Endothelial cell of umbilical vein (primary cell): Measurements from ENCODE around the gene VEPH1. TPM values are rescaled to one million over a fixed set of nuclear protein-coding genes. Genes with fewer than 3 reads are reported as not detected.

Experiments used
- BruUV-seq: library from RNA; stranded (reverse); fragments of 400-500 nt; replicated peaks from 2 replicates; lab custom pipeline; 2021; lab: Mats Ljungman, UMichigan
- CTCF ChIA-PET: fragments of 300-600, 350-600 bp; sonication (Branson Sonifier 250); formaldehyde crosslinking; loops from one replicate; lab custom pipeline; 2021; ENCODE audit warnings: antibody characterized with exemption, inconsistent platforms; lab: Charles Lee
- POLR2A ChIA-PET: fragments of 300-600, 350-600 bp; sonication (Branson Sonifier 250); formaldehyde crosslinking; loops from one replicate; lab custom pipeline; 2021; ENCODE audit warnings: antibody characterized with exemption, inconsistent platforms; lab: Charles Lee
- DNase-seq: peaks from one replicate; pipeline ENCODE4 v3.0.0-alpha.2; 2011; ENCODE audit warnings: low read depth, low spot score
- FAIRE-seq: peaks from 2 replicates; lab custom pipeline; 2011; peaks lifted over from hg19 to GRCh38; lab: Jason Lieb, UNC
- H2AFZ ChIP-seq: 2 replicates; pipeline ENCODE4 v1.6.0; 2012; ENCODE audit warnings: low read depth, low read length, control low read depth, inconsistent platforms
- H3K27ac ChIP-seq: 2 replicates; pipeline ENCODE4 v1.5.1; 2011; ENCODE audit warnings: low read depth, mild to moderate bottlenecking, control low read depth, low read length, moderate library complexity; ENCODE audit not compliant: insufficient read depth
- H3K27me3 ChIP-seq, 2 experiments: 2 replicates each; pipeline versions ENCODE4 v1.6.0 to v1.6.1; 2011; ENCODE audit warnings: low read length in 2 of 2, mixed read lengths in 1 of 2; ENCODE audit not compliant: control insufficient read depth in 2 of 2, insufficient read depth in 2 of 2
- H3K36me3 ChIP-seq, 2 experiments: 2 replicates in 1 of 2; 3 replicates in 1 of 2; pipeline ENCODE4 v1.5.1; 2011; ENCODE audit warnings: low read length in 2 of 2, mild to moderate bottlenecking in 1 of 2, moderate library complexity in 1 of 2; ENCODE audit not compliant: control insufficient read depth in 2 of 2, insufficient read depth in 2 of 2; ENCODE audit errors: extremely low read depth in 1 of 2
- H3K4me1 ChIP-seq: 3 replicates; pipeline ENCODE4 v1.5.1; 2011; ENCODE audit warnings: mild to moderate bottlenecking, low read length; ENCODE audit not compliant: control insufficient read depth, insufficient read depth; ENCODE audit errors: extremely low read depth
- H3K4me2 ChIP-seq: 2 replicates; pipeline ENCODE4 v1.6.1; 2011; ENCODE audit warnings: low read length, control low read depth, mixed read lengths; ENCODE audit not compliant: insufficient read depth
- H3K4me3 ChIP-seq, 3 experiments: fragments of 200-600 bp in 1 of 3; sonication (generic), shearing (Covaris generic) in 1 of 3; replicated peaks in 1 of 3; 2 replicates each; pipeline ENCODE4 v1.5.1; 2011 to 2016; ENCODE audit warnings: control low read depth in 3 of 3, low read length in 3 of 3, mild to moderate bottlenecking in 2 of 3, inconsistent platforms in 1 of 3, low read depth in 1 of 3, moderate library complexity in 1 of 3; ENCODE audit not compliant: insufficient read depth in 1 of 3
- H3K79me2 ChIP-seq: 2 replicates; pipeline ENCODE4 v1.6.0; 2012; ENCODE audit warnings: low read length, inconsistent platforms; ENCODE audit not compliant: control insufficient read depth, insufficient read depth
- H3K9ac ChIP-seq: replicated peaks from 2 replicates; pipeline ENCODE3; 2011; ENCODE audit warnings: low read length, control low read depth; ENCODE audit not compliant: insufficient read depth; ENCODE audit errors: extremely low read depth
- H3K9me1 ChIP-seq: replicated peaks from 3 replicates; pipeline ENCODE4 v1.6.0; 2011; ENCODE audit warnings: mild to moderate bottlenecking, low read length; ENCODE audit not compliant: control insufficient read depth, insufficient read depth; ENCODE audit errors: extremely low read depth
- H3K9me3 ChIP-seq: replicated peaks from 2 replicates; pipeline ENCODE4 v1.5.1; 2012; ENCODE audit warnings: low read length, inconsistent platforms; ENCODE audit not compliant: control insufficient read depth, insufficient read depth
- H4K20me1 ChIP-seq: replicated peaks from 2 replicates; pipeline ENCODE3; 2011; ENCODE audit warnings: mild to moderate bottlenecking, low read length; ENCODE audit not compliant: control insufficient read depth, insufficient read depth; ENCODE audit errors: extremely low read depth
- CTCF ChIP-seq, 2 donors: IDR thresholded peaks; 1 replicate in 1 of 2; 2 replicates in 1 of 2; pipeline ENCODE4 v1.5.1; 2011; ENCODE audit warnings: low read length in 2 of 2, mild to moderate bottlenecking in 2 of 2, moderate library complexity in 2 of 2, control low read depth in 1 of 2, inconsistent platforms in 1 of 2, low read depth in 1 of 2; ENCODE audit not compliant: insufficient read depth in 1 of 2; ENCODE audit errors: extremely low read depth in 1 of 2
- POLR2A ChIP-seq: IDR thresholded peaks from 2 replicates; pipeline ENCODE4 v1.6.1; 2012; ENCODE audit warnings: low read depth, mild to moderate bottlenecking, control low read depth, low read length
- dilution Hi-C: fragments of 300-500 bp; cut with MboI; formaldehyde crosslinking; loops from one replicate; pipeline ENCODE4 v1.15.0; 2019; ENCODE audit warnings: low sequenced_read_pairs; ENCODE audit not compliant: extremely low pct_ligation_motif_present
- intact Hi-C: fragments of 100-400 bp; cut with micrococcal nuclease; formaldehyde crosslinking; loops from one replicate; pipeline ENCODE4 v1.10.0; 2022
- polyA plus RNA-seq, 4 experiments: library from polyadenylated mRNA; depleted of rRNA in 3 of 4; stranded (reverse) in 3 of 4; unstranded in 1 of 4; fragments of >200 nt; gene quantifications; 2 replicates each; pipeline versions ENCODE4 v1.2.1 to v1.2.3, GENCODE V29; 2011 to 2012; ENCODE audit warnings: missing spikeins in 1 of 4
- total RNA-seq: library from RNA; stranded (reverse); gene quantifications from 2 replicates; pipeline ENCODE4 v1.2.3, GENCODE V29; 2021

The VEPH1 gene
- total and polyA plus RNA-seq, 2 donors (not counting 3 experiments of a cell fraction or from before 2014, with no cell fraction given) = 42.9 to 136 TPM

GRCh38 chr3:157491136-157491535 lies 12.1 kb downstream of the VEPH1 start:
- Histone ChIP-seq H3K9me3 (no peaks in the 10 kb centered on the region), H3K4me2 (no peak overlapping the region), H4K20me1 (no peaks in the 10 kb centered on the region), H3K27me3 (no peaks in the 10 kb centered on the region), H2AFZ (no peak overlapping the region), H3K9me1 (no peaks in the 10 kb centered on the region), H3K4me1 (peaks cover 16% of the 10 kb centered on the region), H3K4me3 (no peak overlapping the region), H3K36me3 (peaks cover 2 to 18% of the 10 kb centered on the region in 2 experiments), H3K79me2 (peaks cover 91% of the 10 kb centered on the region), H3K27ac (no peak overlapping the region), H3K9ac (no peak overlapping the region)
- POLR2A ChIA-PET = no interaction called here
- CTCF ChIA-PET = interaction anchor here (1.0 to 10.1 kb wide), 3 partner anchors 41 to 290 kb away, joined by 3 to 97 read pairs (median 5); no protein-coding TSS in a partner anchor
- TF ChIP-seq CTCF (IDR thresholded peaks at IDR 0.05; ENCODE audit: extremely low read depth in 1 of 2, insufficient read depth in 1 of 2, low read depth in 1 of 2, low read length in 2 of 2) = no peak
- dilution Hi-C loops = no loop called here
- no TSS peak for BruUV-seq
- FAIRE-seq (no peak), DNase-seq (no peak)
- intact Hi-C loops = loop anchor here (5.0 kb wide), 1 partner anchor 139 kb away; no protein-coding TSS in a partner anchor

GRCh38 chr3:157488144-157488543 lies 15.1 kb downstream of the VEPH1 start:
- Histone ChIP-seq H3K9ac (no peak overlapping the region), H3K36me3 (peaks cover 0 to 10% of the 10 kb centered on the region in 2 experiments), H3K9me3 (no peaks in the 10 kb centered on the region), H4K20me1 (no peaks in the 10 kb centered on the region), H3K27me3 (no peaks in the 10 kb centered on the region), H2AFZ (no peak overlapping the region), H3K4me1 (peaks cover 16% of the 10 kb centered on the region), H3K4me2 (no peak overlapping the region), H3K27ac (no peak overlapping the region), H3K9me1 (no peaks in the 10 kb centered on the region), H3K4me3 (no peak overlapping the region), H3K79me2 (peaks cover 90% of the 10 kb centered on the region)
- dilution Hi-C loops = no loop called here
- peak; percentile 34 for DNase-seq
- no peak for FAIRE-seq
- TF ChIP-seq POLR2A (peak; percentile 10), CTCF (IDR thresholded peaks at IDR 0.05; ENCODE audit: extremely low read depth in 1 of 2, insufficient read depth in 1 of 2, low read depth in 1 of 2, low read length in 2 of 2) (no peak)
- BruUV-seq = no TSS peak
- ChIA-PET CTCF (no interaction called here), POLR2A (no interaction called here)
- intact Hi-C loops = no loop called here
